Measurements from ENCODE around the gene OLIG1. TPM values are rescaled to one million over a fixed set of nuclear protein-coding genes. Genes with fewer than 3 reads are reported as not detected.
A peak's percentile ranks its signal among the peaks of the same experiment; 100 is the strongest.

Gene OLIG1
- polyA plus RNA-seq, 1 of the 3 experiments (the other 2 are of a cell fraction): not detected

DNA sequence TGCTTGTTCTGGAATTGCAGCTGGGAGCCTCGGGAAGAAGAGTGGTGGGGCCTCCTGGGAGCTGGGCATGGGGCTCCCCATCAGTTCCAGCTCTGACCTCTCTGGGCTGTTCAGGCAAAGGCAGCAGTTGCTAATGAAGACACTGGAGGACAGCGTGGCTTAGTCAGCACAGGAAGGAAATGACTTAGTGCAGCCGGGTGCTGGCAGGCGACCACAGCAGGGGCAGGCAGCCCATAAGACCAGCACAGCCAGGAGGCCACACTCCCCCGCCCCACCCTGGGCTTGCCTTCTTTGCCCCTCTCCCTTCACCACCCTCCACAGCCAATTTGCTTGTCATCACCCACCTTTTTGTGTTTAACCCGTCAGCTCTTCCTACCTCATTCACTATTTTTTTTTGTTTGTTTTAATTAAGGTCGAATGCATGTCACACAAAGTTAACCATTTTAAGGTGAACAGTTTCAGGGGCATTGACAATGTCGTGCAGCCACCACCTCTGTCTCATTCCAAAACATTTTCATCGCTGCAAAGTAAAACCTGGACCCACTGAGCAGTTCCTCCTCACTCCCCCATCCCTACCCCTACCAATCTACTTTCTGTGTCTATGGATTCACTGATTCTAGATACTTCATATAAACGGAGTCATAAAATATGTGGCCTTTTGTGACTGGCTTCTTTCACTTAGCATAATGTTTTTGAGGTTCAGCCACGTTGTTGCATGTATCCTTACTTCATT lies 33.3 kb upstream of the OLIG1 start:
- no peak overlapping the region for H3K27ac ChIP-seq (ENCODE audit: low read depth in 2 of 2, low read length in 1 of 2)
- H3K4me2 ChIP-seq: peak overlapping the region; percentile 51; the same call in 1 of the 2 replicates

More for the DNA sequence above, 33.3 kb upstream of the OLIG1 start:
- Histone ChIP-seq H4K20me1 (ENCODE audit: insufficient read depth) (no peaks in the 10 kb centered on the region), H3K9me3 (no peaks in the 10 kb centered on the region), H3K4me1 (ENCODE audit: control insufficient read depth in 1 of 2, insufficient read depth in 2 of 2, low read depth in 1 of 2, low read length in 1 of 2) (peaks cover 0 to 10% of the 10 kb centered on the region in 2 experiments; a peak in 2 of 4 replicates), H3K9me2 (no peaks in the 10 kb centered on the region), H3K27me3 (ENCODE audit: insufficient read depth) (peaks cover 29% of the 10 kb centered on the region), H2AFZ (ENCODE audit: low read depth) (0 out of 2 replicates have a peak overlapping the region, but pooled peaks have one; percentile 68), H3K4me3 (ENCODE audit: low read depth in 2 of 2, low read length in 1 of 2) (no peak overlapping the region), H3K79me2 (ENCODE audit: insufficient read depth) (no peaks in the 10 kb centered on the region), H3K36me3 (replicated peaks in 1 of 2; ENCODE audit: control insufficient read depth in 1 of 2, insufficient read depth in 2 of 2, low read length in 1 of 2) (no peaks in the 10 kb centered on the region), H3F3A (replicated peaks; ENCODE audit: insufficient read depth) (peaks cover 4% of the 10 kb centered on the region), H3K9ac (no peak overlapping the region)
- ChIA-PET POLR2A (no interaction called here), CTCF (no interaction called here)
- 16% methylated on average over 7 of the region's 11 CpGs for WGBS (ENCODE audit: low lambda C conversion rate)
- DNase-seq: no peak
- TF ChIP-seq JUND (IDR thresholded peaks at IDR 0.05) (peak; percentile 45), TEAD4 (IDR thresholded peaks at IDR 0.05; ENCODE audit: borderline replicate concordance, insufficient read depth) (no peak), MXI1 (IDR thresholded peaks at IDR 0.05; ENCODE audit: low read depth, low read length) (no peak), EP300 (IDR thresholded peaks at IDR 0.05; ENCODE audit: borderline replicate concordance in 1 of 2, low read depth in 1 of 2, low read length in 1 of 2) (peak in 1 of 2 experiments; percentile 42; a peak in 1 of 4 replicates), RXRA (IDR thresholded peaks at IDR 0.05; ENCODE audit: borderline replicate concordance, low read depth) (peak; percentile 29; the same call in 1 of the 2 replicates), FOSL2 (IDR thresholded peaks at IDR 0.05; ENCODE audit: borderline replicate concordance, low read depth) (peak; percentile 44; the same call in 1 of the 2 replicates), GATA2 (CRISPR knock-in tag; IDR thresholded peaks at IDR 0.05) (no peak), GABPA (IDR thresholded peaks at IDR 0.05; ENCODE audit: low read depth) (peak; percentile 49), TCF12 (IDR thresholded peaks at IDR 0.05) (peak; percentile 56; the same call in 1 of the 2 replicates), EZH2phosphoT487 (IDR thresholded peaks at IDR 0.05; ENCODE audit: borderline replicate concordance, low read depth) (no peak), NFIC (IDR thresholded peaks at IDR 0.05; ENCODE audit: borderline replicate concordance) (peak; percentile 64), TAF1 (IDR thresholded peaks at IDR 0.05; ENCODE audit: borderline replicate concordance, low read depth, low read length) (no peak)
- TF ChIP-seq, protein P1, sequence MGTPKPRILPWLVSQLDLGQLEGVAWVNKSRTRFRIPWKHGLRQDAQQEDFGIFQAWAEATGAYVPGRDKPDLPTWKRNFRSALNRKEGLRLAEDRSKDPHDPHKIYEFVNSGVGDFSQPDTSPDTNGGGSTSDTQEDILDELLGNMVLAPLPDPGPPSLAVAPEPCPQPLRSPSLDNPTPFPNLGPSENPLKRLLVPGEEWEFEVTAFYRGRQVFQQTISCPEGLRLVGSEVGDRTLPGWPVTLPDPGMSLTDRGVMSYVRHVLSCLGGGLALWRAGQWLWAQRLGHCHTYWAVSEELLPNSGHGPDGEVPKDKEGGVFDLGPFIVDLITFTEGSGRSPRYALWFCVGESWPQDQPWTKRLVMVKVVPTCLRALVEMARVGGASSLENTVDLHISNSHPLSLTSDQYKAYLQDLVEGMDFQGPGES (IDR thresholded peaks at IDR 0.05; ENCODE audit: low read depth, low read length): no peak
- TF ChIP-seq, protein P2, sequence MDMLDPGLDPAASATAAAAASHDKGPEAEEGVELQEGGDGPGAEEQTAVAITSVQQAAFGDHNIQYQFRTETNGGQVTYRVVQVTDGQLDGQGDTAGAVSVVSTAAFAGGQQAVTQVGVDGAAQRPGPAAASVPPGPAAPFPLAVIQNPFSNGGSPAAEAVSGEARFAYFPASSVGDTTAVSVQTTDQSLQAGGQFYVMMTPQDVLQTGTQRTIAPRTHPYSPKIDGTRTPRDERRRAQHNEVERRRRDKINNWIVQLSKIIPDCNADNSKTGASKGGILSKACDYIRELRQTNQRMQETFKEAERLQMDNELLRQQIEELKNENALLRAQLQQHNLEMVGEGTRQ (IDR thresholded peaks at IDR 0.05; ENCODE audit: borderline replicate concordance, low read depth, low read length): no peak
- TF ChIP-seq, protein P3, sequence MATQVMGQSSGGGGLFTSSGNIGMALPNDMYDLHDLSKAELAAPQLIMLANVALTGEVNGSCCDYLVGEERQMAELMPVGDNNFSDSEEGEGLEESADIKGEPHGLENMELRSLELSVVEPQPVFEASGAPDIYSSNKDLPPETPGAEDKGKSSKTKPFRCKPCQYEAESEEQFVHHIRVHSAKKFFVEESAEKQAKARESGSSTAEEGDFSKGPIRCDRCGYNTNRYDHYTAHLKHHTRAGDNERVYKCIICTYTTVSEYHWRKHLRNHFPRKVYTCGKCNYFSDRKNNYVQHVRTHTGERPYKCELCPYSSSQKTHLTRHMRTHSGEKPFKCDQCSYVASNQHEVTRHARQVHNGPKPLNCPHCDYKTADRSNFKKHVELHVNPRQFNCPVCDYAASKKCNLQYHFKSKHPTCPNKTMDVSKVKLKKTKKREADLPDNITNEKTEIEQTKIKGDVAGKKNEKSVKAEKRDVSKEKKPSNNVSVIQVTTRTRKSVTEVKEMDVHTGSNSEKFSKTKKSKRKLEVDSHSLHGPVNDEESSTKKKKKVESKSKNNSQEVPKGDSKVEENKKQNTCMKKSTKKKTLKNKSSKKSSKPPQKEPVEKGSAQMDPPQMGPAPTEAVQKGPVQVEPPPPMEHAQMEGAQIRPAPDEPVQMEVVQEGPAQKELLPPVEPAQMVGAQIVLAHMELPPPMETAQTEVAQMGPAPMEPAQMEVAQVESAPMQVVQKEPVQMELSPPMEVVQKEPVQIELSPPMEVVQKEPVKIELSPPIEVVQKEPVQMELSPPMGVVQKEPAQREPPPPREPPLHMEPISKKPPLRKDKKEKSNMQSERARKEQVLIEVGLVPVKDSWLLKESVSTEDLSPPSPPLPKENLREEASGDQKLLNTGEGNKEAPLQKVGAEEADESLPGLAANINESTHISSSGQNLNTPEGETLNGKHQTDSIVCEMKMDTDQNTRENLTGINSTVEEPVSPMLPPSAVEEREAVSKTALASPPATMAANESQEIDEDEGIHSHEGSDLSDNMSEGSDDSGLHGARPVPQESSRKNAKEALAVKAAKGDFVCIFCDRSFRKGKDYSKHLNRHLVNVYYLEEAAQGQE (IDR thresholded peaks at IDR 0.05; ENCODE audit: low read depth, low read length): no peak
- TF ChIP-seq, protein P4, sequence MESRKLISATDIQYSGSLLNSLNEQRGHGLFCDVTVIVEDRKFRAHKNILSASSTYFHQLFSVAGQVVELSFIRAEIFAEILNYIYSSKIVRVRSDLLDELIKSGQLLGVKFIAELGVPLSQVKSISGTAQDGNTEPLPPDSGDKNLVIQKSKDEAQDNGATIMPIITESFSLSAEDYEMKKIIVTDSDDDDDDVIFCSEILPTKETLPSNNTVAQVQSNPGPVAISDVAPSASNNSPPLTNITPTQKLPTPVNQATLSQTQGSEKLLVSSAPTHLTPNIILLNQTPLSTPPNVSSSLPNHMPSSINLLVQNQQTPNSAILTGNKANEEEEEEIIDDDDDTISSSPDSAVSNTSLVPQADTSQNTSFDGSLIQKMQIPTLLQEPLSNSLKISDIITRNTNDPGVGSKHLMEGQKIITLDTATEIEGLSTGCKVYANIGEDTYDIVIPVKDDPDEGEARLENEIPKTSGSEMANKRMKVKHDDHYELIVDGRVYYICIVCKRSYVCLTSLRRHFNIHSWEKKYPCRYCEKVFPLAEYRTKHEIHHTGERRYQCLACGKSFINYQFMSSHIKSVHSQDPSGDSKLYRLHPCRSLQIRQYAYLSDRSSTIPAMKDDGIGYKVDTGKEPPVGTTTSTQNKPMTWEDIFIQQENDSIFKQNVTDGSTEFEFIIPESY (IDR thresholded peaks at IDR 0.05; ENCODE audit: borderline replicate concordance, low read depth): no peak
- TF ChIP-seq, protein P5, sequence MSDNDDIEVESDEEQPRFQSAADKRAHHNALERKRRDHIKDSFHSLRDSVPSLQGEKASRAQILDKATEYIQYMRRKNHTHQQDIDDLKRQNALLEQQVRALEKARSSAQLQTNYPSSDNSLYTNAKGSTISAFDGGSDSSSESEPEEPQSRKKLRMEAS (IDR thresholded peaks at IDR 0.05; ENCODE audit: low read depth): peak; percentile 50; the same call in 1 of the 2 replicates
- TF ChIP-seq, protein P6, sequence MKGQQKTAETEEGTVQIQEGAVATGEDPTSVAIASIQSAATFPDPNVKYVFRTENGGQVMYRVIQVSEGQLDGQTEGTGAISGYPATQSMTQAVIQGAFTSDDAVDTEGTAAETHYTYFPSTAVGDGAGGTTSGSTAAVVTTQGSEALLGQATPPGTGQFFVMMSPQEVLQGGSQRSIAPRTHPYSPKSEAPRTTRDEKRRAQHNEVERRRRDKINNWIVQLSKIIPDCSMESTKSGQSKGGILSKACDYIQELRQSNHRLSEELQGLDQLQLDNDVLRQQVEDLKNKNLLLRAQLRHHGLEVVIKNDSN (IDR thresholded peaks at IDR 0.05; ENCODE audit: borderline replicate concordance, low read depth): no peak
- TF ChIP-seq, protein P7, sequence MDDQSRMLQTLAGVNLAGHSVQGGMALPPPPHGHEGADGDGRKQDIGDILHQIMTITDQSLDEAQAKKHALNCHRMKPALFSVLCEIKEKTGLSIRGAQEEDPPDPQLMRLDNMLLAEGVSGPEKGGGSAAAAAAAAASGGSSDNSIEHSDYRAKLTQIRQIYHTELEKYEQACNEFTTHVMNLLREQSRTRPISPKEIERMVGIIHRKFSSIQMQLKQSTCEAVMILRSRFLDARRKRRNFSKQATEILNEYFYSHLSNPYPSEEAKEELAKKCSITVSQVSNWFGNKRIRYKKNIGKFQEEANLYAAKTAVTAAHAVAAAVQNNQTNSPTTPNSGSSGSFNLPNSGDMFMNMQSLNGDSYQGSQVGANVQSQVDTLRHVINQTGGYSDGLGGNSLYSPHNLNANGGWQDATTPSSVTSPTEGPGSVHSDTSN (IDR thresholded peaks at IDR 0.05): peak; percentile 17; the same call in 1 of the 2 replicates

Data from SK-N-SH (cell line).